ENCODE results near the gene SAMD15. TPM values are rescaled to one million over a fixed set of nuclear protein-coding genes. Genes with fewer than 3 reads are reported as not detected.

SAMD15 gene
- total RNA-seq, 4 donors from 2014 or later, result 0.35 to 1.7 TPM; not detected in 2

DNA sequence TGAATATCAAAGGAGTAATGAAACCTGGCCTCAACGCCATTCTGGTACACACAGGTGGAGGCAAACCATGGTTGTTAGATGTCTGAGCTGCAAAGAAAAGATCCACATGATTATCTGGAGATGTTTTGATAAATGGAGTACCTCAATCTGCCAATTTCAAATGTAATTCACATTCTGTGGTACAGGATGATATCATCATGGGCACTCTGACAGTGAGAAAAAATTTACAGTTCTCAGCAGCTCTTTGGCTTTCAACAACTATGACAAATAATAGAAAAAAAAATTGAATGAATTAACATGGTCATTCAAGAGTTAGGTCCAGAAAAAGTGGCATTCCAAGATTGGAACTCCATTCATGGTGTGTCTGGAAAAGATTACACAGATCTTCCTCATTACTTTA lies 17.6 kb upstream of the SAMD15 start:
- no peaks in the 10 kb centered on the region for H3K9me3 ChIP-seq
- no peaks in the 10 kb centered on the region for H3K4me1 ChIP-seq
- no peaks in the 10 kb centered on the region for H3K27me3 ChIP-seq
- H3K4me3 ChIP-seq, result no peak overlapping the region
- H3K27ac ChIP-seq, result no peak overlapping the region
- no peak for DNase-seq
- no peaks in the 10 kb centered on the region for H3K36me3 ChIP-seq
- TF ChIP-seq, protein P1, sequence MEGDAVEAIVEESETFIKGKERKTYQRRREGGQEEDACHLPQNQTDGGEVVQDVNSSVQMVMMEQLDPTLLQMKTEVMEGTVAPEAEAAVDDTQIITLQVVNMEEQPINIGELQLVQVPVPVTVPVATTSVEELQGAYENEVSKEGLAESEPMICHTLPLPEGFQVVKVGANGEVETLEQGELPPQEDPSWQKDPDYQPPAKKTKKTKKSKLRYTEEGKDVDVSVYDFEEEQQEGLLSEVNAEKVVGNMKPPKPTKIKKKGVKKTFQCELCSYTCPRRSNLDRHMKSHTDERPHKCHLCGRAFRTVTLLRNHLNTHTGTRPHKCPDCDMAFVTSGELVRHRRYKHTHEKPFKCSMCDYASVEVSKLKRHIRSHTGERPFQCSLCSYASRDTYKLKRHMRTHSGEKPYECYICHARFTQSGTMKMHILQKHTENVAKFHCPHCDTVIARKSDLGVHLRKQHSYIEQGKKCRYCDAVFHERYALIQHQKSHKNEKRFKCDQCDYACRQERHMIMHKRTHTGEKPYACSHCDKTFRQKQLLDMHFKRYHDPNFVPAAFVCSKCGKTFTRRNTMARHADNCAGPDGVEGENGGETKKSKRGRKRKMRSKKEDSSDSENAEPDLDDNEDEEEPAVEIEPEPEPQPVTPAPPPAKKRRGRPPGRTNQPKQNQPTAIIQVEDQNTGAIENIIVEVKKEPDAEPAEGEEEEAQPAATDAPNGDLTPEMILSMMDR (IDR thresholded peaks at IDR 0.05), result no peak
- TF ChIP-seq POLR2A (IDR thresholded peaks at IDR 0.05), result no peak

DNA sequence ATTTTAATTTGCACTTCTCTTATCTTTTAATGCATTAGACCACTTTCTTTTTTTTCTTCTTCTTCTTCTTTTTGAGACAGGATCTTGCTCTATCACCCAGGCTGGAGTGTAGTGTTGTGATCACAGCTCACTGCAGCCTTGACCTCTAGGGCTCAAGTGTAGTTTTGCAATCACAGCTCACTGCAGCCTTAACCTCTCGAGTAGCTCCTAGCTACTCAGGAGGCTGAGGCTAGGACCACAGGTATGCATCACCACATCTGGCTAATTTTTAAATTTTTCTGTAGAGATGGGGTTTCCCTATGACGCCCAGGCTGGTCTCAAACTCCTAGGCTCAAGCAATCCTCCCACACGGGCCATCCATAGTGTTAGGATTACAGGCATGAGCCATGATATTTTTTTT lies 13.0 kb upstream of the SAMD15 start:
- Histone ChIP-seq H3K36me3 (no peaks in the 10 kb centered on the region), H3K27me3 (no peaks in the 10 kb centered on the region), H3K4me3 (no peak overlapping the region), H3K9me3 (no peaks in the 10 kb centered on the region), H3K4me1 (no peaks in the 10 kb centered on the region), H3K27ac (no peak overlapping the region)
- TF ChIP-seq, protein P1 (IDR thresholded peaks at IDR 0.05), result no peak
- no peak for TF ChIP-seq POLR2A (IDR thresholded peaks at IDR 0.05)
- DNase-seq, result no peak

DNA sequence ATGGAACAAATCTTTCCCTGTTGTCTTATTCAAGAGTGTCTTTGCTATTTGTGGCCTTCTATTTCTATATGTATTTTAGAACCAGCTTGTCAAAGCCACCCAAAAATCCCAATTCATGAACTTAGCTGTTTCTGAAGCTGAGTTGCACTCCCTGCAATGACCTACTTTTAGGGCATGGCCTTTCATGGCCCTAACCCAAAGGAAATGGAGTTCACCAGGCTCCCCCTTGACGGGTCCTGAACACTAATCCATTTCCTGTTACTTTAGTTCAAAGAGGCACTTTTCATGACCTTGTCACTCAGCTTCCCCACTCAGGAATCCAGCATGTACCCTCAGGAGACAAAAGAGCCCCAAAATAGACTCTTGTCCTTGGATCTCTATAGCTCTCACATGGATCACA lies 7.9 kb upstream of the SAMD15 start:
- H3K4me3 ChIP-seq, result no peak overlapping the region

DNA sequence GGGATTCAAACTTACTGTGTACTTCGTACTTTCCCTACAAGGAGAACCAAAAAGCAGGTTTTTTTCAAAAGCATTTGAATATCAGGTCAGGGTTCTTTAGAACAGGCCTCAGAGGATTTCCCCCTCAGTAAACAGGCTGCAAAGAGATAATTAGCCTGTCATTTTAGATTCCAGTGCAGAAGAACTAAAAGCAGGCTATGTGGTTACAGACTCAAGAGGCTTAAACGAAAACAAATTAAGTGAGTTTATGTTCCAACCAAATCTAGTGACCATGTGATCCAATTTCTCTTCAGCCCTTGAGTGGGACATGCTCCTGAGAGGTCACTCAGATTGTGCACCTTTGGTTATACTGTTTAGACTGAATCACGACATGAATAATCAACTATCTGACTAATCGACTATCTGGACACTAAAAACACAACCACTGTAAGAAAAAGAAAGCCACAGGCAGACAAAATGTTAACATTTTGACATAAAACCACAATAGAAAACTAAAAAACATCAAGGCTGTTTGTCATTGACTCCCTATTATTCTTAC lies 4.8 kb upstream of the SAMD15 start:
- TF ChIP-seq POLR2A (IDR thresholded peaks at IDR 0.05), result no peak
- TF ChIP-seq, protein P1 (IDR thresholded peaks at IDR 0.05), result no peak
- Histone ChIP-seq H3K27ac (peak overlapping the region in 2 of 4 donors; percentile 37 to 95), H3K9me3 (no peaks in the 10 kb centered on the region)

More for the DNA sequence above, 7.9 kb upstream of the SAMD15 start:
- no peak for TF ChIP-seq POLR2A (IDR thresholded peaks at IDR 0.05)
- TF ChIP-seq, protein P1 (IDR thresholded peaks at IDR 0.05), result no peak
- Histone ChIP-seq H3K9me3 (no peaks in the 10 kb centered on the region), H3K27ac (no peak overlapping the region), H3K27me3 (no peaks in the 10 kb centered on the region), H3K36me3 (no peaks in the 10 kb centered on the region), H3K4me1 (no peaks in the 10 kb centered on the region)
- no peak for DNase-seq

DNA sequence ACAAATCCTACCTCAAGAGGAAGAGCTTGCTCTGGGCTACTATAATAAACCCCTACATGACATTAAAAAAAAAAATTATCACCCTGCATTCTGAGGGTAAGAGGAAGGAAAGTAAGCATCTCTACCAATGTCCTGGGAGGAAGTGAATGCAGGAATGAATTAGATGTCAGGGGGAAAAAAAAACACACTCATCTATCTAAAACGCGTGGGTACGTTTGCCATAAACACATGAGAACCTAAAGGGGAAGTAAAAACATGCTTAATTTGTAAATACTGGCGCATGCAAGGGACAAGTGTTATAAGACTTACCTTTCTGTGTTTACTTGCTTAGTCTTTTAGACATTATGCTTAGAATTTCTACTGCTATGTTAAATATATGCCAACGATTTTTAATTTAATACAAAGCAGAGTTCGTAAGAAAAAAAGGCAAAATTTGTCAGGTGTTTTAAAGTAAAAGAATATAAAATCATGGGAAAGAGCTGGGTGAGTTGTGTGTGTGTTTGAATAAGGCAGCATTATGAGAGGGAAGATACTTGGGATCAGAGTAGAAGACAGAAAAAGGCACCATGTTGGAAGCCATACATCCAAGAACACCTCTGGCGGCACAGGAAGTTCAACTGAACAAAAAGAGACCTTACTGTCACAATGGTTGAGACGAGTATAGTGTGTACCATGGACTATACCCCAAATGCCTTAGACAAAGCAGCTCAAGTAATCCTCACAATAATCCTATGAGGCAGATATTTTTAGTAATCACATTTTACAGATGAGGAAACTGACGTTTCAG lies 1.8 kb upstream of the SAMD15 start:
- Histone ChIP-seq H3K27me3 (no peaks in the 10 kb centered on the region), H3K27ac (peak overlapping the region in 2 of 4 donors; percentile 84 to 95), H3K4me3 (peak overlapping the region in 3 of 4 donors; percentile 80 to 93 (median 87)), H3K4me1 (peaks cover 0 to 15% (median 0%) of the 10 kb centered on the region in 4 donors), H3K9me3 (no peaks in the 10 kb centered on the region), H3K36me3 (no peaks in the 10 kb centered on the region)
- TF ChIP-seq POLR2A (IDR thresholded peaks at IDR 0.05), result no peak
- TF ChIP-seq, protein P1 (IDR thresholded peaks at IDR 0.05), result no peak
- DNase-seq, result no peak

More for the DNA sequence above, 4.8 kb upstream of the SAMD15 start:
- H3K4me3 ChIP-seq, result no peak overlapping the region
- no peaks in the 10 kb centered on the region for H3K36me3 ChIP-seq
- H3K4me1 ChIP-seq, result peaks cover 0 to 11% (median 0%) of the 10 kb centered on the region in 4 donors
- no peaks in the 10 kb centered on the region for H3K27me3 ChIP-seq
- DNase-seq, result no peak

Data from Peyer's patch (tissue), 4 donors.